WTC11 (cell line): ENCODE results near the gene TEX55. TPM values are rescaled to one million over a fixed set of nuclear protein-coding genes. Genes with fewer than 3 reads are reported as not detected.

Experiments used
- ATAC-seq: fragments of 200-7000 bp; cut with Tn5 transposase; 2 replicates; pipeline ENCODE4 v1.10.0; 2021; ENCODE audit warnings: mild to moderate bottlenecking, moderate library complexity
- CTCF ChIA-PET: fragments of 300-600 bp; sonication (Branson Sonifier 250); formaldehyde crosslinking; loops from one replicate; lab custom pipeline; 2021; ENCODE audit warnings: antibody characterized with exemption; lab: Charles Lee
- POLR2A ChIA-PET: fragments of 350-600 bp; sonication (Branson Sonifier 250); formaldehyde crosslinking; loops from one replicate; lab custom pipeline; 2021; ENCODE audit warnings: antibody characterized with exemption; lab: Charles Lee
- DNase-seq: peaks from one replicate; pipeline ENCODE4 v3.0.0; 2021; ENCODE audit warnings: low spot score
- H3K27ac Mint-ChIP-seq: 2 replicates; pipeline ENCODE4 v1.8.0; 2021; ENCODE audit warnings: mixed read lengths
- H3K27me3 Mint-ChIP-seq: 2 replicates; pipeline ENCODE4 v1.8.0; 2021; ENCODE audit warnings: low read depth, mild to moderate bottlenecking, moderate library complexity, mixed read lengths
- H3K36me3 Mint-ChIP-seq: 2 replicates; pipeline ENCODE4 v1.8.0; 2021; ENCODE audit warnings: mixed read lengths
- H3K4me1 Mint-ChIP-seq: 2 replicates; pipeline ENCODE4 v1.8.0; 2022; ENCODE audit warnings: mixed read lengths
- H3K4me3 Mint-ChIP-seq: 2 replicates; pipeline ENCODE4 v1.8.0; 2021; ENCODE audit warnings: mild to moderate bottlenecking, moderate library complexity, mixed read lengths
- H3K9me3 Mint-ChIP-seq: 2 replicates; pipeline ENCODE4 v1.8.0; 2021; ENCODE audit warnings: mixed read lengths
- AFF4 ChIP-seq: sonication (generic); formaldehyde crosslinking; IDR thresholded peaks from 2 replicates; pipeline ENCODE4 v1.8.1; 2023; ENCODE audit warnings: mild to moderate bottlenecking, missing genetic modification reagents, borderline replicate concordance
- CDX4 ChIP-seq: fragments of 250-450 bp; sonication (Bioruptor Pico); IDR thresholded peaks from 2 replicates; pipeline ENCODE4 v1.9.0; 2021; ENCODE audit warnings: moderate library complexity, mild to moderate bottlenecking, inconsistent platforms, borderline replicate concordance
- E2F1 ChIP-seq: sonication (generic); formaldehyde crosslinking; IDR thresholded peaks from 2 replicates; pipeline ENCODE4 v1.8.0; 2022; ENCODE audit warnings: mild to moderate bottlenecking, missing genetic modification reagents
- ERG ChIP-seq: fragments of 250-450 bp; sonication (Bioruptor Pico); IDR thresholded peaks from 2 replicates; pipeline ENCODE4 v1.8.0; 2021; ENCODE audit warnings: mild to moderate bottlenecking
- HMGA2 ChIP-seq: fragments of 250-450 bp; sonication (Bioruptor Pico); IDR thresholded peaks from 2 replicates; pipeline ENCODE4 v1.4.0; 2021; ENCODE audit warnings: mild to moderate bottlenecking, moderate library complexity
- KAT7 ChIP-seq: sonication (generic); formaldehyde crosslinking; IDR thresholded peaks from 2 replicates; pipeline ENCODE4 v1.8.1; 2023; ENCODE audit warnings: missing genetic modification reagents, mild to moderate bottlenecking, borderline replicate concordance
- PREB ChIP-seq: sonication (generic); formaldehyde crosslinking; IDR thresholded peaks from 2 replicates; pipeline ENCODE4 v1.8.1; 2022; ENCODE audit warnings: mild to moderate bottlenecking, missing genetic modification reagents, moderate library complexity, borderline replicate concordance
- RELA ChIP-seq: sonication (generic); formaldehyde crosslinking; IDR thresholded peaks from 2 replicates; pipeline ENCODE4 v1.8.1; 2022; ENCODE audit warnings: missing genetic modification reagents, mild to moderate bottlenecking, borderline replicate concordance
- SP1 ChIP-seq: sonication (generic); formaldehyde crosslinking; conservative IDR thresholded peaks from 2 replicates; pipeline ENCODE4 v1.8.1; 2022; ENCODE audit warnings: missing genetic modification reagents
- TCF7 ChIP-seq: sonication (generic); formaldehyde crosslinking; IDR thresholded peaks from 2 replicates; pipeline ENCODE4 v1.8.0; 2022; ENCODE audit warnings: mild to moderate bottlenecking, low read depth, missing genetic modification reagents, moderate library complexity
- TEAD4 ChIP-seq: sonication (generic); formaldehyde crosslinking; IDR thresholded peaks from 2 replicates; pipeline ENCODE4 v1.8.0; 2022; ENCODE audit warnings: mild to moderate bottlenecking, missing genetic modification reagents
- TP53 ChIP-seq: sonication (generic); formaldehyde crosslinking; IDR thresholded peaks from 2 replicates; pipeline ENCODE4 v1.8.1; 2023; ENCODE audit warnings: mild to moderate bottlenecking, missing genetic modification reagents
- ZBTB43 ChIP-seq: sonication (generic); formaldehyde crosslinking; IDR thresholded peaks from 2 replicates; pipeline ENCODE4 v1.8.1; 2023; ENCODE audit warnings: mild to moderate bottlenecking, missing genetic modification reagents
- ZNF138 ChIP-seq: sonication (generic); formaldehyde crosslinking; conservative IDR thresholded peaks from 2 replicates; pipeline ENCODE4 v1.8.1; 2022; ENCODE audit warnings: mild to moderate bottlenecking, moderate library complexity, missing genetic modification reagents
- ZNF396 ChIP-seq: fragments of 250-450 bp; sonication (Bioruptor Pico); IDR thresholded peaks from 2 replicates; pipeline ENCODE4 v1.8.0; 2021; ENCODE audit warnings: mild to moderate bottlenecking, moderate library complexity, borderline replicate concordance
- ZNF416 ChIP-seq: fragments of 250-450 bp; sonication (Bioruptor Pico); IDR thresholded peaks from 2 replicates; pipeline ENCODE4 v1.9.0; 2021; ENCODE audit warnings: mild to moderate bottlenecking, inconsistent platforms
- total RNA-seq: library from RNA; stranded (reverse); gene quantifications from 3 replicates; pipeline ENCODE4 v1.2.3, GENCODE V29; 2021

The TEX55 gene
- total RNA-seq, 1 experiment from 2014 or later, result not detected

GRCh38 chr3:119120480-119120879 is 25.5 kb upstream of the TEX55 start:
- POLR2A ChIA-PET, result interaction anchor here (0.6 kb wide), 1 partner anchor 850 kb away, joined by 3 read pairs; no protein-coding TSS in a partner anchor
- CTCF ChIA-PET, result no interaction called here
- 0 out of 2 replicates have a peak, but pooled peaks have one; percentile 41 for TF ChIP-seq SP1 (CRISPR knock-in tag)
- no peak for TF ChIP-seq ZNF416 (CRISPR knock-in tag)
- Mint-ChIP-seq H3K9me3 (peaks cover 77% of the 10 kb centered on the region), H3K36me3 (peaks cover 62% of the 10 kb centered on the region), H3K27ac (peak overlapping the region; percentile 76), H3K4me3 (no peak overlapping the region), H3K4me1 (peaks cover 27% of the 10 kb centered on the region), H3K27me3 (peaks cover 12% of the 10 kb centered on the region)
- ATAC-seq (peak; percentile 86), DNase-seq (no peak)

GRCh38 chr3:119122350-119122749 is 23.6 kb upstream of the TEX55 start:
- peaks cover 45% of the 10 kb centered on the region for H3K36me3 Mint-ChIP-seq
- no peak for ATAC-seq
- ChIA-PET POLR2A (interaction anchor here (0.9 to 1.0 kb wide), 2 partner anchors 84 to 119 kb away, joined by 3 read pairs; partner anchors contain the start of gene B4GALT4), CTCF (interaction anchor here (1.0 to 2.6 kb wide), 6 partner anchors 27 to 240 kb away, joined by 3 to 10 read pairs (median 6); partner anchors contain the start of genes B4GALT4 and IGSF11)
- no peak overlapping the region for H3K27ac Mint-ChIP-seq
- no peak for DNase-seq
- H3K4me3 Mint-ChIP-seq, result no peak overlapping the region
- H3K9me3 Mint-ChIP-seq, result peaks cover 58% of the 10 kb centered on the region
- H3K4me1 Mint-ChIP-seq, result peaks cover 26% of the 10 kb centered on the region
- no peak for TF ChIP-seq ERG (CRISPR knock-in tag)
- no peak for TF ChIP-seq TEAD4 (CRISPR knock-in tag)
- TF ChIP-seq ZNF396 (CRISPR knock-in tag), result no peak
- TF ChIP-seq PREB, result no peak
- TF ChIP-seq KAT7 (CRISPR knock-in tag), result no peak
- no peak for TF ChIP-seq TCF7
- TF ChIP-seq TP53, result no peak
- no peak for TF ChIP-seq ZNF138 (CRISPR knock-in tag)
- no peak for TF ChIP-seq ZBTB43 (CRISPR knock-in tag)
- no peak for TF ChIP-seq AFF4
- TF ChIP-seq CDX4 (CRISPR knock-in tag), result no peak
- peaks cover 5% of the 10 kb centered on the region for H3K27me3 Mint-ChIP-seq

GRCh38 chr3:119125342-119125741 is 20.6 kb upstream of the TEX55 start:
- Mint-ChIP-seq H3K36me3 (peaks cover 15% of the 10 kb centered on the region), H3K4me3 (no peak overlapping the region), H3K9me3 (peaks cover 28% of the 10 kb centered on the region), H3K27me3 (peaks cover 3% of the 10 kb centered on the region; the same call in 1 of the 2 replicates), H3K27ac (no peak overlapping the region), H3K4me1 (peaks cover 20% of the 10 kb centered on the region)
- CTCF ChIA-PET, result interaction anchor here (0.9 to 1.4 kb wide), 2 partner anchors 116 to 243 kb away, joined by 3 to 4 read pairs; partner anchors contain the start of gene B4GALT4
- DNase-seq (no peak), ATAC-seq (no peak)
- POLR2A ChIA-PET, result no interaction called here
- TF ChIP-seq SP1 (CRISPR knock-in tag), result no peak
- TF ChIP-seq HMGA2 (CRISPR knock-in tag), result no peak
- no peak for TF ChIP-seq RELA (CRISPR knock-in tag)
- no peak for TF ChIP-seq E2F1 (CRISPR knock-in tag)
